SHP77 (cell line): ENCODE measurements around the gene MAVS.
"Not testable (repeated sequence)": the region's sequence is repeated elsewhere in the genome, so short reads cannot be mapped to it uniquely, and the experiment has no call there.

Experiments
- DNase-seq, 2 experiments: peaks; one replicate each; lab custom pipeline; 2025; lab: John Stamatoyannopoulos, UW

MAVS gene

DNA sequence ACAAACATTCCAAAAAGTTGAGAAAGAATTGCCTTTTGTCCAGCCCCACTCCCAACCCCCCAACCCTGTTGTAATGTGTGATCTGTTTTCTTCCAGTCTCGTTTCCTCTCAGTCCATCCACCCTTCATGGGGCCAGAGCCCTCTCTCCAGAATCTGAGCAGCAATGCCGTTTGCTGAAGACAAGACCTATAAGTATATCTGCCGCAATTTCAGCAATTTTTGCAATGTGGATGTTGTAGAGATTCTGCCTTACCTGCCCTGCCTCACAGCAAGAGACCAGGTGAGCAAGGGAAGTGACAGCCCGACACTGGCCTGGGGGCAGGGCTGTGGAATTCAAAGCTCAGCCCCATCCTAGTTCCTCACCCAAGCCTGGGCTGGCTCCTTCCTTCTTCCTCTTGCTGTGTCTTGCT, 7.8 kb downstream of the MAVS start:
- no peak for DNase-seq

DNA sequence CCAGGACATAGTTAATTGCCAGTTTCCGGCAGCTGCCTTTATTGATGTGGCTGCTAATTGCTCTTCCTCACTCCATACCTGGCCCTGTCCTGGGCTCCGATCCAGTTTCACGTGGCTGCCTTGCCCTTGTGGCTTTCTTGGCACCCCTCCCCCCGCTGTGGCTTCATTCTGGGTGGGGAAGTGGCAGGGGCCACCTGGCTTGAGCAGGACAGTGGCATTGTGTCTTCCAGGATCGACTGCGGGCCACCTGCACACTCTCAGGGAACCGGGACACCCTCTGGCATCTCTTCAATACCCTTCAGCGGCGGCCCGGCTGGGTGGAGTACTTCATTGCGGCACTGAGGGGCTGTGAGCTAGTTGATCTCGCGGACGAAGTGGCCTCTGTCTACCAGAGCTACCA, 10.8 kb downstream of the MAVS start:
- DNase-seq = no peak

DNA sequence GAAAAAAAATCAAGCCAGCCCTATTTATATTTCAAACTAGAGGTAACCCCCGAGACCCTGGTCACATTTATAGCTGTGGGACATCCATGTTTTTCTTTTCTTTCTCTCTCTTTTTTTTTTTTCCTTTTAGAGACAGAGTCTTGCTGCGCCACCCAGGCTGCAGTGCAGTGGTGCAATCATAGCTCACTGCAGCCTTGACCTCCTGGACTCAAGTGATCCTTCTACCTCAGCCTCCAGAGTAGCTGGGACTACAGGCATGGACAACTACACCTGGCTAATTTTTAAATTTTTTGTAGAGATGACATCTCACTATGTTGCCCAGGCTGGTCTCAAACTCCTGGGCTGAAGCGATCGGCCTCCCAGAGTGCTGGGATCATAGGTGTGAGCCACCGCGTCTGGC, 12.1 kb downstream of the MAVS start:
- no peak for DNase-seq

DNA sequence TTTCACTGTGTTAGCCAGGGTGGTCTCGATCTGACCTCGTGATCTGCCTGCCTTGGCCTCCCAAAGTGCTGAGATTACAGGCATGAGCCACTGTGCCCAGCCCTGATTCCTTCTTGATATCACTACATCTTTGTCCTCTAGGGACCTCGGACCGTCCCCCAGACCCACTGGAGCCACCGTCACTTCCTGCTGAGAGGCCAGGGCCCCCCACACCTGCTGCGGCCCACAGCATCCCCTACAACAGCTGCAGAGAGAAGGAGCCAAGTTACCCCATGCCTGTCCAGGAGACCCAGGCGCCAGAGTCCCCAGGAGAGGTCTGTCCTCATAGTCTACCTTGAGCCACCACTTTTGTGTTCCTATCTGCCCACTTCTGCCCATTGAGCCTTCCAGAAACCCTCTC, 14.6 kb downstream of the MAVS start:
- no peak for DNase-seq

DNA sequence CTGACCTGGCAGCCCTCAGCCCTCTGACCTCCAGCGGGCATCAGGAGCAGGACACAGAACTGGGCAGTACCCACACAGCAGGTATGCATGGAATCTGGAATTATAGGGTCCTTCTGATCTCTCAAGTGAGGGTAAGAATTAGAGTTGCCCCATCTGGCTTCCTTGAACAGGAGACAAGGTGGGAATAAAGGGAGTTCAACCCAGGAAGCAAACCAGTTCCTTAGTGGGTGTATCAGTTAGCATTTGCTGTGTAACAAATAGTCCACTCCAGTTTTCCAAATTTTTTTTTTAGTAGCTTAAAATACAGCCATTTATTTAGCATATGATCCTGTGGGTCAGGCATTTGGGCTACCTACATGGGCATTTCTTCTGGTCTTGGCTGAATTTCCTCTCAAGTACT, 15.7 kb downstream of the MAVS start:
- DNase-seq = no peak

DNA sequence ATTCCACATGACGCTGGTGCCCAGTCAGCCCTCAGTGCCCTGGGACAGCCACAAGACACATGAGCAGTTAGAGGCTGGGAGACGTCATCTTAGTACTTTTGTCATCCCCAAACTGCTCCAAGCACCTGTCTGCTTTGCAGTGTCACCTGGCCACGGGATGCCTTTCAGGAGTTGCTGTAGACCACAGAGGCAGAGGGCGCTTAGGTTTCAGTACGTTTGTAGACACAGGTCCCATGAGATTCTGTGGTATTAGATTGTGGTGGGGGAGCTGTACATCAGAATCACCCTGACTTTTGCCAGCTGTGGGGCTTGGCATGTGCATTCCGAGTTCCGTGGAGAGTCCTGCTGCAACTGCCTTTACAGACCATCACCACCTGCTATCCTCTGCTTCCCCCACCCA, 16.7 kb downstream of the MAVS start:
- no peak for DNase-seq

DNA sequence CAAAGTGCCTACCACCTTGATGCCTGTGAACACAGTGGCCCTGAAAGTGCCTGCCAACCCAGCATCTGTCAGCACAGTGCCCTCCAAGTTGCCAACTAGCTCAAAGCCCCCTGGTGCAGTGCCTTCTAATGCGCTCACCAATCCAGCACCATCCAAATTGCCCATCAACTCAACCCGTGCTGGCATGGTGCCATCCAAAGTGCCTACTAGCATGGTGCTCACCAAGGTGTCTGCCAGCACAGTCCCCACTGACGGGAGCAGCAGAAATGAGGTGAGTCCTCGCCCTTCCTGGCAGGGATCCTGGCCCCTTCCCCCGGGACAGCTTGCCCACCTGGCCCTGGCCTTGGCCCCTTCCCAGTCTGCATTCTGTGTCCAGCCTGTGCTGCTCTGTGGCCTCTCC, 17.9 kb downstream of the MAVS start:
- no peak for DNase-seq

DNA sequence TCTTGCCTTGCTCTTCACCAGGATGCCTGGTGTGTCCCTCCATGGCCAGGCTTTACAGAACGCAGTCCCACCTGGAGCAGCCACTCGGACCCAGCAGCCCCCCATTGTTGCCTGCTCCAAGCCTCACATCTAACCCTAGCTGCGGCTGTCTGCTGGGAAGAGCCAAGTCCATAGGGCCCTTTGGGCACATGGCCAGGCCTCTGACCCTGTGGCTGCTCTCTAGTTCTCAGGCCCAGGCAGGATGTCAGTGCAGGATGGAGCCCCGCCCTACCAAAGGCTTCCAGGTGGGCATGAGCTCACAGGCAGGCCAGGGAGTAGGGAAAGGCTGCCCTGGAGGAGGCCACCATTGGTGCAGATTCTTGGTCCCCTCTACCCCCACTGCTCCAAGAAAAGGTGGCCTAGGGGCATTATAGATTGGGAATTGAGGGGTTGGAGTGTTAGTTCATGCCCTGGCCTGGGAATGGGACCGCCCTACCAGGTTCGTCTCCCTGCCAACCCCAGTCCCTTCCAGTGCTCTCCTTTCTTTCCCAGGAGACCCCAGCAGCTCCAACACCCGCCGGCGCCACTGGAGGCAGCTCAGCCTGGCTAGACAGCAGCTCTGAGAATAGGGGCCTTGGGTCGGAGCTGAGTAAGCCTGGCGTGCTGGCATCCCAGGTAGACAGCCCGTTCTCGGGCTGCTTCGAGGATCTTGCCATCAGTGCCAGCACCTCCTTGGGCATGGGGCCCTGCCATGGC, 18.7 kb downstream of the MAVS start:
- no peak for DNase-seq

DNA sequence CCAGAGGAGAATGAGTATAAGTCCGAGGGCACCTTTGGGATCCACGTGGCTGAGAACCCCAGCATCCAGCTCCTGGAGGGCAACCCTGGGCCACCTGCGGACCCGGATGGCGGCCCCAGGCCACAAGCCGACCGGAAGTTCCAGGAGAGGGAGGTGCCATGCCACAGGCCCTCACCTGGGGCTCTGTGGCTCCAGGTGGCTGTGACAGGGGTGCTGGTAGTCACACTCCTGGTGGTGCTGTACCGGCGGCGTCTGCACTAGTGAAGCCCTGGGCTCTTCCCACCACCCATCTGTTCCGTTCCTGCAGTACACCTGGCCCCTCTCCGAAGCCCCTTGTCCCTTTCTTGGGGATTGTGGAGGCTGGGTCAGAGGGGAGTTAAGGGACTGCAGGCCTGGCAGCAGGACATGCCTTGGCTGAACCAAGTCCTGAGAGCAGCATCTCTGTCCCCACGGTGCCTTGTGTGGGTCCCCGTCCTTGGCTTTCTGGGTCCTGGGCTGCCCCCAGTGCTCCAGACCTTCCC, 19.3 kb downstream of the MAVS start:
- DNase-seq = no peak

DNA sequence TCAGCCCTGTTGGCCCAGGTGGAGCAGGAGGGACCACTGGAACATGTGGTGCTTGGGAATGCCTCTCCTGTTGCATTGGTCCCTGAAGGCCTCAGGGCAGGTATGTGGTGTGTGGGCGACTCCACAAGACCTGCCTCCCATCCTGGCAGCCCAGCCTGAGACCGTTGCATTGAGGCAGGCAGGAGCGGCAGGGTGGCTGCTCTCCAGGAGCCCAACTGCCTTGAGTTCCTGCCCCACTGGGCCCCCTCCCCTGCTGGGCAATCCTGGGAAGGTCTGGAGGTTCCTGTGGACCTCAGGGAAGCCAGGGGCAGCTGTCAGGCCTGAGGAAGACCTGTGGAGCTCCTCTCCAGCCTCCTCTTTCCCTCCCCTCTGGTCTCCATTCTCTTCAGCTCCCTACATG, 19.8 kb downstream of the MAVS start:
- no peak for DNase-seq

DNA sequence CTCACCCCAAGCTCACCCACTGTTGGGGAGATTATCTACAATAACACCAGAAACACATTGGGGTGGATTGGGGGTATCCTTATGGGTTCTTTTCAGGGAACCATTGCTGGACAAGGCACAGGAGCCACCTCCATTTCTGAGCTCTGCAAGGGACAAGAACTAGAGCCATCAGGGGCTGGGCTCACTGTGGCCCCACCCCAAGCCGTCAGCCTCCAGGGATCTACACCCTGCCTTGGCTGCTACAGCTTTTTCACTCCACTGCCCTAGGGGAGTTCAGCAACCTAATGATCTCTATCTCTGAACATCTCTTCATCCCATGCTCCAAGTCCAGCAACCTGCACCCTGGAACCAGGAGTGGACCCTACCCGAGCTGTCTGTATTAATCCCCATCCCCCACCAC, 21.2 kb downstream of the MAVS start:
- no peak for DNase-seq

DNA sequence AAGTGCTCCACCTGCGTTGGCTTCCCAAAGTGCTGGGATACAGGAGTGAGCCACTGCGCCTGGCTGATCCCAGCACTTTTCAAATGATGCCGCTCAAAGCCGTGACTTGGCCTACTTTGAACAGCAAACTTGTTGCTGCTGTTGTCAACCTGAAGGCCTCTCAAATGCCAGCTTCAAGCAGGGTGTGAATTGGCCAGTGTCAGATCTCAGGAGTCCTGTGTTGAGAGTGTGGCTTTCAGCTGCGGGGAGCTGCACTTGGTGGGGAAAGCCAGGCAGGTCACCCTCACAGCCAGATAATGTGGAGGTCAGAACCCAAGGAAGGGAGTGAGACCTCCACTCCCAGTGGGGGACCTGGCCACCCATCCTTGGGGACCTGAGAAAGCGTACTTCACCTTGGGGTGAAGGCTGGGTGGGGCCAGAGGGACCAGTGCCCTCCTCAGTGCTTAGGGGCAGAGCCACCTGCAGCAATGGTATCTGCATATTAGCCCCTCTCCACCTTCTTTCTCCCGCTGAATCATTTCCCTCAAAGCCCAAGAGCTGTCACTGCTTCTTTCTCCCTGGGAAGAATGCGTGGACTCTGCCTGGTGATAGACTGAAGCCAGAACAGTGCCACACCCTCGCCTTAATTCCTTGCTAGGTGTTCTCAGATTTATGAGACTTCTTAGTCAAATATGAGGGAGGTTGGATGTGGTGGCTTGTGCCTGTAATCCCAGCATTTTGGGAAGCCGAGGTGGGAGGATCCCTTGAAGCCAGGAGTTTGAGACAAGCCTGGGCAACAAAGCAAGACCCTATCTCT, 23.4 kb downstream of the MAVS start:
- no peak for DNase-seq

DNA sequence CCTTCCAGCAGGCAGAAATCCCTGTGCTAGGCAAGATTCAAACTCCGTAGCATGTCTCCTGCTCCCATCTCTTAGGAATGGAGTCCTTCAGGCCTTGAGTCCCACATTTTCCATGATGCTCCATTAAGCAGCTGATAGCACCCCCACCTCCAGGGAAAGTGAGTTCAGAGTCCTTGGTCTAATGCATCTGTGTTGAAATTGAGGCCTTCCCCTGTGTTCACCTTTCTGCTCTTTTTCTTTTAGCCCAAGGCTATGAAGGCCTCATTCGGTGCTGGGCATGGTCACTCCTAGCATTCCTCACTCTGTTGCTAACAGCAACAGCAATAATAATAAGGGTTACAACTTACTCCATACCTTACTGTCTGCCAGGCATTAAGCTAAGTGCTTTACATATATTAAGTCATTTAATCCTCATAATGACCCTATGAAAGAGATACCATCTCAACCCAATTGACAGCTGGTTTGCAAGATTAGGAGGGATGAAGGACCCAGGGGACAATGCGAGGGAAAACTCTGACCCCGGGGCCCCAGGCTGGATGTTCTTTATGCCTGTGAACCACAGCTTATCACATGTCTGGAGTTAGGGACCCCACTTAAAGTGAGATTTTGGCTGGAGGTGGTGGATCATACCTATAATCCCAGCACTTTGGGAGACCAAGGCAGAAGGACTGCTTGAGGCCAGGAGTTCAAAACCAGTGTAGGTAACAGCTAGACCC, 25.1 kb downstream of the MAVS start:
- no peak for DNase-seq

DNA sequence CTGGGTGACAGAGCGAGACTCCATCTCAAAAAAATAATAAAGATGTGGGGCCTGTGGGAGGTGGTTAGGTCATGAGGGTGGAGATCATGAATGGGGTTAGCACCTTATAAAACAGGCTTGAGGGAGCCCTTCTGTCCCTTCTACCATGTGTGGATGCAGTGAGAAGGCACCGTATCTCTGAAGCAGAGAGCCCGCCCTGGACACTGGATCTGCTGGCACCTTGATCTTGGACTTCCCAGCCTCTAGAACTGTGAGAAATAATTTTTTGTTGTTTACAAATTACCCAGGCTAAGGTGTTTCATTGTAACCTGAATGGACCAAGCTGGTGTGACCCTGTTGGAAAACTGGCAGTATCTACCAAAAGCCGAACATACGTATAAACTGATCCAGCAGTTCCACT, 26.9 kb downstream of the MAVS start:
- DNase-seq = no peak

DNA sequence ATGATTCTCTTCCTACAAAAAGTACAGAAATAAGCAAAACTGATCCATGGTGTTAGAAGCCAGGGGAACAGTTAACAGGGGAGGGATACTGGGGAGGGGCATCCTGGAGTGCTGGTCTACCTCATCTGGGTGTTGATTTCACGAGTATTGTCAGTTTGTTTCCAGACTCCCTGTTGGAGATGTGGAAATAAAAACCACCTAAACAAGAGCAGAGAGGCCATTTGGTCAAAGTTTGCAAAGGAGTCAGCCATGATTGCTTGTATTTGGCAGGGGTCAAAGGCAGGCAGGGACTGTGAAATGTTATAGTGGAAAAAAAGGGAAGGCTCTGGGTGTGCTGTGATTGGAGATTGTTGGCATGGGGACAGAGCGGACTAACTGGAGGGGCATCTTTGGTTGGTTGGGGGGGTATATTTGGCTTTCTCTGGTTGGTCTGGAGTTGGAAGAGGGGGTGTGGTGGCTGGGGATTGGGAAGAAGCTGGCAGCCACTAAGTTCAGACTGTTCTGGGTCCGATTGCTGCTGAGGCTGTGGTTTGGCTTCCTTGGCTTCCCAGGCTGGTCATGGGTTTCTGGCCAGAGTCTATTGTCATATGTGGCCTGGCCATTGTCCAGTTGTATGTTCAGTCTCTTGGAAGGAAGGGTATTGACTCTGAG, 27.7 kb downstream of the MAVS start:
- no peak for DNase-seq

DNA sequence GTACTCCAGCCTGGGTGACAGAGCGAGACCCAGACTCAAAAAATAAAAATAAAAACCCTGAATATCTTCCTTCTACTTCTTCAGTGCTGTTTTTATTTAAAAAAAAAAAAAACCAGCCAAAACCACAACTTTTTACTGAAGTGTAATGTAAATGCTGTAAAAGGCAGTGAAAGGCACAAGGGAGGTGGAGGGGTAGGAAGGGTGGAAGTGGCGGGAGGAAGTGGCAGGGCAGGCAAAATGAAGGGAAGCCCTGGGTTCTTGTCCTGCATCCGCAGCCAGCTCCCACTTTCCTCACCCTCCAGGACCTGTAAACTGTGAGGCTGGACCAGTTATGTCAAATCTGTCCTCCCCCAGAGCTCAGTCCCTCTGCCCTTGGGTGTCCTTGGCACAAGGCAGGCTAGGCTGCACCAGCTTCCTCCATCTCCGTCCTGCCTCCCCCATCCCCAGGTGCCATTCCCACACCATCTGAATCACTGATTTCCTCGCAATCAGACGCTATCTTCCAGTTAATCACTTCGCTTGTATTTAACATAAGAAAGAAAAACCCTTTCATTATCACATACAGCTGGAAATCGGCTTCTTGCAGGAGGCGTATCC, 28.8 kb downstream of the MAVS start:
- DNase-seq = no peak

DNA sequence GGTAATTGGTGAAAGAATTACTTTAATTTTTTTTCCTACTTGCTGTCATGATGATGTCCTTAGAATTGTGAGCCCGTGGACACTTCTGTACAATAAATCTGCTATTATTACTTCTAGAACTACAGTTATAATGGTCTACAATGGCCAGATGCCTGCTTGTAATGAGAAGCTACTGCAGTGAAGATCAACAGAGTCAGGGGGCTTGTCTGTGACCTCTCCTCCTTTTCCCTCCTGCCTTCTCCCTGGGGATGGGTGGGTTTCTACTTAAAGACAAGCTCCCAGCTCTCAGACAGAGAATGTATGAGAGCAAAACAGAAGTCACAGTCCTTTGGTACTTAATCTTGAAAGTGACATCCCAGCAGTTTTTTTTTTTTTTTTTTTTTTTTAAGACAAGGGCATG, 29.4 kb downstream of the MAVS start:
- DNase-seq = no peak

DNA sequence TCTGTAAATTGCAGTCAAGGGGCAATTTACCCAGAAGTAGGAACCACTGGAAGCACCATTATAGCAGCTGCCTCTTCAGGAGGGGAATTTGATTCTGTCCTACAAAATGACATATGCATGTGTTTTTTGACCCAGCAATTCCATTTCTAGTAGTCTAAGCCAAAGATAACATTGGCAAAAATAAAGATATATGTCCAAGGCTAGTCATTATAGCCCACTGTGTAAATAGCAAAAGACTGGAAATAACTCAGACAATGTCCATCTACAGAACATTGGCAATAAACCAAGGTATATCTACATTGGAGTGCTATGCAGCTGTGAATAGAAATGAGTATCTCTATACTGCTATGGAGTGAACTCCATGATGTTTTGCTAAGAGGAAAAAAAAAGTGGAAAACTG, 30.0 kb downstream of the MAVS start:
- no peak for DNase-seq

DNA sequence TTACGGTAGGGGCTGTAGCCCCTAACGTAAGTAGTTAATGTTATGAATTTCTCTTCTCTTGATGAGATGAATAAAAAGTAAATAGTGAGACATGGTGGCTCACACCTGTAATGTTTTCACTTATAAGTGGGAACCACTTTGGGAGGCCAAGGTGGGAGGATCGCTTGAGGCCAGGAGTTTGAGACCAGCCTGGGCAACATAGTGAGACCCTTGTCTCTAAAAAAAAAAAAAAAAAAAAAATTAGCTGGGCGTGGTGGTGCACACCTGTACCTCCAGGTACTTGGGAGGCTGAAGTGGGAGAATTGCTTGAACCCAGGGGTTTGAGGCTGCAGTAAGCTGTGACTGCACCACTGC, 32.3 kb downstream of the MAVS start:
- not testable (repeated sequence) for DNase-seq

DNA sequence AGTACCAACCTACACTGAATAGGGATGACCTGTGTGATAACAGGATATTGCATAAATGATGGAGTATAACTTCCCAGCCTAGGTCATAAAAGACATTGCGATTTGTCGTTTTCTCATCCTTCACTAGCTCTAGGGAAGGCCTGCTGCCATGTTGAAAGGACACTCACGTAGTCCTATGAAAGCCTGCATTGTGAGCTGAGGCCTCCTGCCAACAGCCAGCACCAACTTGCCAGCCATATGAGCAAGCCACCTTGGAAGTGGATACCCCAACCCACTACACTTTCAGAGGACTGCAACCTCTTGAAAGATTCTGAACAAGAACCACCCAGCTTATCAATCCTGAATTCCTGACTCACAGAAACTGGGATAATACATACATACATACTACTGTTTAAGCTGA, 39.1 kb downstream of the MAVS start:
- no peak for DNase-seq

DNA sequence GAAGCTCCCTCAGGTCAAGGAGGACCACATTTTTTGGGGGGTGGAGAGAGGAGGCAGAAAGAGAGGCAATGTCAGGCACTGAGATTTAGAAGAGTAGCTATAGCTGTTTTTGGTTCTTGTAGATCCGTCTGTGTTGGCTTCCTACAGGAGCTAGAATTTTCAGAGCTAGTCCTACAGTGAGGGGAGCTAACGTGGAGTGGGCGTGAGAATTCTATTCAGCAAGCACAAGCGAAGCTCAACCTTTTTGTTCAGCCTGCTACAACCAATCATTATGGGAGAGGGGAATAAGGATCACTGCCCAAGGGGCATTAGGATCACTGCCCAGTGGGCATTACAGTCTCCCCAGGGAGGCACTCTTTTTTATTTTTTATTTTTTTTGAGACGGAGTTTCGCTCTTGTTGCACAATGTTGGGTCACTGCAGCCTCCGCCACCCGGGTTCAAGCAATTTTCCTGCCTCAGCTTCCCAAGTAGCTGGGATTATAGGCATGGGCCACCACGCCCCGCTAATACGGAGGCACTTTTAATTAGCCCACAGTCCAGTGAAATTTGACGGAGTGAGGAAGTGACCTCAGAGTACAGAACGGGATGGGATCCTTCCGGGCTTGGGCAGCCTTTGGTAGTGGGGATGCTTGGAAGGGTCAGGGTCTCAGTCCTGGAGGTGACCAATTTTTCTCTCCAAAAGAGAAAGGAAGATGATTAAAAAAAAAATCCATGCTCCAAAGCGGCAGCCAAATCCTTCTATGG, 41.4 kb downstream of the MAVS start:
- DNase-seq = no peak
